Natural killer cell treated with Interleukin-12 subunit alpha and Interleukin-12 subunit beta and Interleukin-15 and Interleukin-18, amount 100 ng/mL, for 72 hours (primary cell): ENCODE data around the gene HLA-DPB1. TPM values are rescaled to one million over a fixed set of nuclear protein-coding genes. Genes with fewer than 3 reads are reported as not detected.
"Not testable (repeated sequence)": the region's sequence is repeated elsewhere in the genome, so short reads cannot be mapped to it uniquely, and the experiment has no call there.

Experiments used
- ATAC-seq, 2 donors: fragments of 150-1000 bp; cut with Tn5 transposase in 1 of 2; sonication (Bioruptor Pico), chemical (Tn5 transposase) in 1 of 2; 2 replicates each; pipeline ENCODE4 v1.10.0; 2021
- DNase-seq: peaks from one replicate; pipeline ENCODE4 v3.0.0; 2022; ENCODE audit warnings: low spot score
- H3K27ac Mint-ChIP-seq, 2 donors: 1 replicate in 1 of 2; 2 replicates in 1 of 2; pipeline ENCODE4 v1.8.0; 2022; ENCODE audit warnings: mixed read lengths in 2 of 2, mild to moderate bottlenecking in 1 of 2, moderate library complexity in 1 of 2
- H3K27me3 Mint-ChIP-seq, 2 donors: 1 replicate in 1 of 2; 2 replicates in 1 of 2; pipeline ENCODE4 v1.8.0; 2022; ENCODE audit warnings: mixed read lengths in 2 of 2
- H3K36me3 Mint-ChIP-seq: one replicate; pipeline ENCODE4 v1.8.0; 2022; ENCODE audit warnings: mixed read lengths
- H3K4me1 Mint-ChIP-seq, 2 donors: 1 replicate in 1 of 2; 2 replicates in 1 of 2; pipeline ENCODE4 v1.8.0; 2022; ENCODE audit warnings: low read depth in 2 of 2, mixed read lengths in 2 of 2, mild to moderate bottlenecking in 1 of 2
- H3K4me3 Mint-ChIP-seq: one replicate; pipeline ENCODE4 v1.8.0; 2022; ENCODE audit warnings: mixed read lengths
- H3K9me3 Mint-ChIP-seq: 2 replicates; pipeline ENCODE4 v1.8.0; 2022; ENCODE audit warnings: mixed read lengths
- total RNA-seq, 2 donors: library from RNA; stranded (reverse); gene quantifications; one replicate each; pipeline ENCODE4 v1.2.3, GENCODE V29; 2022

The HLA-DPB1 gene
- total RNA-seq, 2 donors from 2014 or later = 14.7 to 93.6 TPM

DNA sequence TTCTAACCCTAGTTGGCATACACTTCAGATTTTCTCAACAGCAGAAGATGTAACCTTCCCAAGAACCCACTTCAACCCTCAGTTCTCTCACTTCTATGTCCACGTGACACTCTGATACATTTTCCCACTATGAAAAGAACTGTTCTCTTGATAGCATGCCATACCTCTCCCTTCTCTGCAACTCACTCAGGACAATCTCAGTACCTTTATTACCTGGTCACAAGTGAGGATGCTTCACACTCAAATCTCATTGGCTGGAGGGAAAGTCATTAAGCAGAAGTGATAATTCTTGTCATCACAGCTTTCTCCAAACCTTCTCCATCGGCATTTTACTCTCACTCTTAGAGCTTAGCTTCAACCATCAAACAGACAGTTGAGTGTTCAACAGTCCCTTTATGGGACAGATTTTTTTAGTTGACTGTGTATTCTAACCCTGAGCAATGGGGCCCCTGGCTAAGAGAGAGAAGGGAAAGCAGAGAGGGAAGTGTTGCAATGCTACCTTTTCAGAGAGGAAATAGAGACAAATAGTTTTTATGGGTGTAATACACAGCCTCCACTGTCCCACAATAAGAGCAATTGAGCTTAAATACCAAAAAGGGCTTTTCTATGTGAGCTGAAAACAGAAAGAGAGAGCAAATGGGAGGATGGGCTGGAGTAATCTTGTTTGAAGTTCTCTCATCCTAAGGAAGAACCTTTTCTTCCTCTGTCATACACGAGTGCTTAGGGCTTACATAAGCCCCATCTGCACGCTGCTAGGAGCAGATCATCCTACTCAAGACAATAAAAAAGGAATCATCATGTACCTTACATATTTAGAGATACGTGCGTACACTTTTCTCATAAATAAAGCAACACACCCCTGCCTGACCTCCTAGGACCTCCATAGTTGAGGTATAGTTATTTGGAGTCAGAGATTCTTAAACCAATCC lies 18.3 kb upstream of the HLA-DPB1 start:
- peaks cover 8 to 21% of the 10 kb centered on the region in 2 donors for H3K4me1 Mint-ChIP-seq
- H3K36me3 Mint-ChIP-seq = no peaks in the 10 kb centered on the region
- peak overlapping the region; percentile 24 for H3K4me3 Mint-ChIP-seq
- ATAC-seq (peak in 1 of 2 donors; percentile 66), DNase-seq (no peak)
- peaks cover 0 to 11% of the 10 kb centered on the region in 2 donors for H3K27me3 Mint-ChIP-seq
- H3K27ac Mint-ChIP-seq = peak overlapping the region in 1 of 2 donors; percentile 15
- no peaks in the 10 kb centered on the region for H3K9me3 Mint-ChIP-seq

DNA sequence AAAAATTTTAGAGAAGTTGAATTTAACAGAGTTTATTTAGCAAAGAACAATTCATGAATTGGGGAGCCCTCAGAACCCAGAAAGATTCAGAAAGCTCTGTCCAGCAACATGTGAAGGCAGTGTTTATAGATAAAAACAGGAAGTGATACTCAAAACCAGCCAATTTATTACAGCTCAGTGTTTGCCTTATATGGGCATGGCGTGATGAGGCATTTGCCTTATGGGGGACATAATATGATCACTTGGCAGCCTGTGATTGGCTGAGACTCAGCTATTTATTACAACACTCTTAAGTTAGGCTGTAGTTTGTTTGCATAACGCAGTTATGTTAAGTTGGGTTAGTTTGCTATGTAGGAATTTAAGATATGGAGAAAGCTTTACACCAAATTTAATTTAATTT lies 13.8 kb upstream of the HLA-DPB1 start:
- ATAC-seq (peak in 1 of 2 donors; percentile 65), DNase-seq (no peak)
- peaks cover 7 to 13% of the 10 kb centered on the region in 2 donors for H3K4me1 Mint-ChIP-seq
- H3K4me3 Mint-ChIP-seq = no peak overlapping the region
- H3K36me3 Mint-ChIP-seq = peaks cover 14% of the 10 kb centered on the region
- no peaks in the 10 kb centered on the region for H3K9me3 Mint-ChIP-seq
- no peaks in the 10 kb centered on the region for H3K27me3 Mint-ChIP-seq
- no peak overlapping the region for H3K27ac Mint-ChIP-seq

DNA sequence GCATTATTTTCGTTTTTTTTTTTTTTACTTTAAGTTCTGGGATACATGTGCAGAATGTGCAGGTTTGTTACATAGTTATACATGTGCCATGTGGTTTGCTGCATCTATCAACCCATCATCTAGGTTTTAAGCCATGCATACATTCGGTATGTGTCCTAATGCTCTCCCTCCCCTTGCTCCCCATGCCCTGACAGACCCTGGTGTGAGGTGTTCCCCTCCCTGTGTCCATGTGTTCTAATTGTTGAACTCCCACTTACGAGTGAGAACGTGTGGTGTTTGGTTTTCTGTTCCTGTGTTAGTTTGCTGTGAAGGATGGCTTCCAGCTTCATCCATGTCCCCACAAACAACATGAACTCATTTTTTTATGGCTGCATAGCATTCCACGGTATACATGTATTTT lies 12.4 kb upstream of the HLA-DPB1 start:
- peaks cover 29% of the 10 kb centered on the region for H3K36me3 Mint-ChIP-seq
- not testable (repeated sequence) for ATAC-seq, H3K4me1 Mint-ChIP-seq, H3K9me3 Mint-ChIP-seq, H3K27me3 Mint-ChIP-seq, DNase-seq, H3K27ac Mint-ChIP-seq, H3K4me3 Mint-ChIP-seq

DNA sequence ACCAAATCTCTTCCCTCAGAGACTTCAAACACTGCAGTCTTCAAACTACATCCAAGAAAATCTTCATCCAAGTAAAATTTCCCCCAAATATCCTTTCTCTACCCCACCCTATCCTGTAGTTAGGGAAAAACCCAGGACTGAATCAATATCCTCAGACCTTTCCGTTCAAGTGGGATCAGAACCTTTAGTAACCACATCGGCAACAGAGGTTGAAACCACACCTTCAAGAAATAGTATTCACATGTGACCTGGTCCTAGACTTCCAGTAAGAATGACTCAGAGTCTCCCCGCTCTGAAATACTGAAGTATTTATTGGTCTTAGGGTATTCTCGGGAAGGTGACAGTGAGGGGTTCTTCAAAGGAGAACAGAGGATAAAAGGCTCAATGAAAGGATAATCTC lies 11.1 kb upstream of the HLA-DPB1 start:
- Mint-ChIP-seq H3K36me3 (peaks cover 36% of the 10 kb centered on the region), H3K4me1 (peaks cover 0 to 5% of the 10 kb centered on the region in 2 donors), H3K4me3 (no peak overlapping the region), H3K9me3 (no peaks in the 10 kb centered on the region), H3K27me3 (no peaks in the 10 kb centered on the region), H3K27ac (no peak overlapping the region)
- ATAC-seq (no peak), DNase-seq (no peak)

DNA sequence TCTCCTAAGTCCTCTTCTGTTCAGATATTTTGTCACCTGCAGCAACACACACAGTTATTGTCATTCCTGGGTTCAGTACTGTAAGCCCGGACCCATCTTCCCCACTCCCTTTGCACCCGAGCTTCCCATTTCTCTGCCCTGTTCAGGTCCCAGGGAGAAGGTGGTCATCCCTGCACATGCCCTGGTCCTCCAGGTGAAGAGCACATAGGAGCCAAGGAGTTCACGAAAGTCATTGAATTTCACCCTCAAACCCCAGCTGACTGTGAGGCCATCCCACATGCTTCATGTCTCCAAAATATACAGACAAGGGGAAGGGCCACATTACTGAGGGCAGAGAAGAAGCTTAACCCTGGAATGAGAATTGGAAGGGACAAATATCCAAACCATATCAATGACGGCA lies 10.5 kb upstream of the HLA-DPB1 start:
- Mint-ChIP-seq H3K36me3 (peaks cover 39% of the 10 kb centered on the region), H3K4me3 (no peak overlapping the region), H3K4me1 (peaks cover 0 to 5% of the 10 kb centered on the region in 2 donors), H3K9me3 (no peaks in the 10 kb centered on the region), H3K27me3 (no peaks in the 10 kb centered on the region), H3K27ac (no peak overlapping the region)
- DNase-seq (no peak), ATAC-seq (no peak)

DNA sequence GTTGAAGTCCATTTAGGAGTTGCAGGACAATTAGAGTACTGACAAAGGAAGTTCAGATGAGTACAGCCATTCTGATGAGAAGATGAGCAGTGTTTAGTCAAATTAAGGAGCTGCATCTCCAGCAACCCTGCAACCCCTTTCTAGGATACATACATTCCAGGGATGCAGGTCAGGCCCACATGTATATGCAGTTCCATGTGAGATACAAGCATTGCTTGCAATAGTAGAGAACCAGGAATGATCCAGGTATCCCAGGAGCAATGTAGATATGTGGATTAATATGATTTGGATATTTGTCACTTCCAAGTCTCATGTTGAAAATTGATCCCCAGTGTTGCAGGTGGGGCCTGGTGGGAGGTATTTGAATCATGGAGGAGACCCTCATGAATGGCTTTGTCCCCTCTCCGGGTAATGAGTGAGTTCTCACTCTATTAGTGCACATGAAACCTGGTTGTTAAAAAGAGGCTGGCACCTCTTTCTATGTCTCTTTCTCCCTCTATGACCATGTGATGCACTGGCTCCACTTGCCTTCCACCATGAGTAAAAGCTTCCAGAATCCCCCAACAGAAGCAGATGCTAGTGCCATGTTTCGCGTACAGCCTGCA lies 8.8 kb upstream of the HLA-DPB1 start:
- Mint-ChIP-seq H3K4me1 (peaks cover 5 to 15% of the 10 kb centered on the region in 2 donors), H3K9me3 (no peaks in the 10 kb centered on the region), H3K4me3 (no peak overlapping the region), H3K36me3 (peaks cover 44% of the 10 kb centered on the region), H3K27ac (no peak overlapping the region), H3K27me3 (no peaks in the 10 kb centered on the region)
- no peak for ATAC-seq
- DNase-seq = no peak

DNA sequence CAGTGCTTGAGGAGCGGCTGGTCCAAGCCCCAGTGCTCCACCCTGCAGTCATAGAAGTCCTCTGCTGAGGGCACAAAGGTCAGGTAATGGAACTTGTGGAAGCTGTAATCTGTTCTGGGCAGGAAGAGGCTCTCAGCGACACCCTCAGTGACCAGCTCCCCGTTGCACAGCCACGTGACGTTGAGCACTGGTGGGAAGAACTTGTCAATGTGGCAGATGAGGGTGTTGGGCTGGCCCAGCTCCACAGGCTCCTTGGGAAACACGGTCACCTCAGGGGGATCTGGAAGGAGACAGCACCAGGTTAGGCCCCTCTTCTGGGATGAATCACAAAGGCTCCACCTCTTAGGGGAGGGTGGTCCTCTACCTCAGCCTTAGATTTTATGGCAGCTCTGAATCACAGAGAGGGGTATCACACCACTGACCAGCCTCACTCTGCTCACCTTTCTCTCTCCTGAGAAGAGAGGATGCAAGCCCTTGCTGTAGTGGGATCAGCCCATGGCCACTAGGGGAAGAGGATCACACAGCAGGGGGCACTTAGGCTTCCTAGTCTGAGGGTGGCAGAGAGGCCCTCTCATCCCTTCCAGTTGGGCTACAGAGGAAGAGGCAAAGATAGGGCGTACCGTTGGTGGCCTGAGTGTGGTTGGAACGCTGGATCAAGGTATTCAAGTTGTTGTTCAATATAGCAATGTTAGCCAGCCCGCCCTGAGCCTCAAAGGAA lies 6.6 kb upstream of the HLA-DPB1 start:
- Mint-ChIP-seq H3K4me1 (peaks cover 19 to 27% of the 10 kb centered on the region in 2 donors), H3K9me3 (no peaks in the 10 kb centered on the region), H3K27me3 (no peaks in the 10 kb centered on the region), H3K36me3 (peaks cover 45% of the 10 kb centered on the region), H3K27ac (no peak overlapping the region), H3K4me3 (no peak overlapping the region)
- DNase-seq (no peak), ATAC-seq (no peak)

DNA sequence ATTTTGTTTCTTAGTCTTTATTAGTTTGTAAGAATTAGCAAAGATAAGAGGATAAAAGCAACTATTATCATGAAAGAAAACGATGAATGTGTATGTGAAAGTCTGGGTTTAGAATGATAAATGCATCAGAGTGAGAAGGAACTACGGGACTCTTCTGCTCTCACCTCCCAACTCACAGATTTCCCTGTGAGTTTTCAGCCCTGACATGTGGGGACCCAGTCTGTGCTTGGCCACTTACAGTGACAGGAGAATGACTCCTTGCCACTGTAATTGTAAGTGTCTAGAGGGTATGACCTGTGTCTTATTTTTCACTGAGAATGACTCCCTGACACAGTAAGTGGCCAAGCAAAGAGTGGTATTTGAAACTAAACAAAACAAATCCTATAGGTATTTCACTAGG lies 4.9 kb upstream of the HLA-DPB1 start:
- DNase-seq = no peak
- Mint-ChIP-seq H3K4me1 (peaks cover 28 to 38% of the 10 kb centered on the region in 2 donors), H3K4me3 (peak overlapping the region; percentile 91), H3K36me3 (peaks cover 41% of the 10 kb centered on the region), H3K27me3 (no peaks in the 10 kb centered on the region), H3K27ac (peak overlapping the region in 1 of 2 donors; percentile 80), H3K9me3 (no peaks in the 10 kb centered on the region)
- ATAC-seq = no peak

DNA sequence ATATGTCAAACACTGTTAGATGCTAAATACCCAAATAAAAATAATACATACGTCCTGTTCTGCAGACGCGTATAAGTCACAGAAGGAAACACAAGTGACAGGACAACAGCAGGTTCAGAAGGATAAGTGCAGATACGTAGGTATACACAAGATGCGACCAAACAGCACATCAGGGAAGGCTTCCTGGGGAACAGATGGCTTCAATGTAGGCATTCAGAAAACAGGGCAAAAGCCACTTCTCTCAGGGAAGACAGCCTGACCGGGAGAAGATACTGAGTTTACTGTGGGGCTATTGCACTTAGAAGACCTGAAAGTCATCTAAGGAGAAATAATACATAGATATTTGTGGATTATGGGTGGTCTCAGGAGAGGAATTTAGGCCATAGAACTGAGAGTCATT lies 4.2 kb upstream of the HLA-DPB1 start:
- Mint-ChIP-seq H3K4me1 (peaks cover 34 to 44% of the 10 kb centered on the region in 2 donors), H3K9me3 (no peaks in the 10 kb centered on the region), H3K4me3 (peak overlapping the region; percentile 91), H3K36me3 (peaks cover 35% of the 10 kb centered on the region), H3K27me3 (no peaks in the 10 kb centered on the region), H3K27ac (peak overlapping the region; percentile 7 to 80)
- DNase-seq = no peak
- no peak for ATAC-seq

DNA sequence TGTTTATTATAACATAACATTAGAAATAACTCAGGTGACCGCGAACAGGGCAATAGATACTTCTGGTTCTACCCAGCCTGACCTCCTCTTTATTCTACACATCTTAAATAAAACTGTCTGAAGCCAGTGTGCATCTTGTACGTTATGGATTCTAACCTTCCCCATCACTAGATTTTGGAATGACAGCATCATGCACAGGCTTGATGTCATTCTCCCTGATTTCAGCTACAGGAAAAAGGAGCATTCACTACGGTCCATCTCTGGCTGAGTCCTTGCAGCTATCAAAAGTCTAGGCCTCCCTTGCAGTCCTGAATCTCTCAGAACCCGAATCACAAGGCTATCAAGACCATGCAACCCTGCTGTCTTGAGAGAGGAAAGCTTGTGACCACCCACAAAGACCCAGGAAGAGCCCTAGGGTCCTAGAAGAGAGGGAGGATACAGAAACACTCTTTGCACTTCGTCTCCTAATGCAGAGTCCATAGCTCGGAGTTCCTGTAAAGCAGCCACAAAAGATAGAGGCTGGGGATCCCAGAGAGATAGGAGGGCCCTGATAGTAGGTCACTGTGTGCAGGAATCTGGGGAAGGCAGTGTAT lies 3.2 kb upstream of the HLA-DPB1 start:
- peak overlapping the region; percentile 80 to 85 for H3K27ac Mint-ChIP-seq
- no peak for DNase-seq
- H3K4me1 Mint-ChIP-seq = peaks cover 41 to 54% of the 10 kb centered on the region in 2 donors
- H3K9me3 Mint-ChIP-seq = no peaks in the 10 kb centered on the region
- no peak for ATAC-seq
- H3K36me3 Mint-ChIP-seq = peaks cover 24% of the 10 kb centered on the region
- peak overlapping the region; percentile 91 for H3K4me3 Mint-ChIP-seq
- no peaks in the 10 kb centered on the region for H3K27me3 Mint-ChIP-seq

DNA sequence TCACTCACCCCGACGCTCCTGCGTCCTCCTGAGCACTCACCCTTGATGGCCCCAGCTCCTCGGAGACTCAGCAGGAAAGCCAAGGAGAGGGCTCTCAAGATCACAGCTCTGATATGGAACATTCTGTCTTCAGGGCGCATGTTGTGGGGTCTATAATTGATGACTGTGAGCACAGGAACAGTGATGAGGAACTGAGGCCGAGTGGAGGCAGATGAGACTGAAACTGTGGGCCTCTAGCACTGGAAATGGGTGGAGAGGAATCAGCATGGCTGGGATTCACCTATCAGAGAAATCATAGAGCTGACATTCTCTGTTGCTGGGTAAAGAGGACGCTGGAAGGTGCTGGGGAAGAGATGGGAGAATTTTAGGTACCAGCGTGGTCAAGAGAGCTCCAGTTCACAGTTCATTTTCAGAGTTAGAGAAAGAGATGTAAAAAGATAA lies 2.3 kb upstream of the HLA-DPB1 start, which contains the start of gene HLA-DPA1:
HLA-DPA1 (minus strand) TSS at position 219 of the 441 bp plus-strand sequence.
- Mint-ChIP-seq H3K27ac (peak within 1 kb of the TSS; percentile 80 to 85), H3K9me3 (no peaks in the 10 kb centered on the region), H3K4me1 (peaks cover 48 to 61% of the 10 kb centered on the region in 2 donors), H3K36me3 (peaks cover 16% of the 10 kb centered on the region), H3K27me3 (no peaks in the 10 kb centered on the region), H3K4me3 (peak within 1 kb of the TSS; percentile 91)
- DNase-seq = no peak
- ATAC-seq = peak; percentile 83 to 86

DNA sequence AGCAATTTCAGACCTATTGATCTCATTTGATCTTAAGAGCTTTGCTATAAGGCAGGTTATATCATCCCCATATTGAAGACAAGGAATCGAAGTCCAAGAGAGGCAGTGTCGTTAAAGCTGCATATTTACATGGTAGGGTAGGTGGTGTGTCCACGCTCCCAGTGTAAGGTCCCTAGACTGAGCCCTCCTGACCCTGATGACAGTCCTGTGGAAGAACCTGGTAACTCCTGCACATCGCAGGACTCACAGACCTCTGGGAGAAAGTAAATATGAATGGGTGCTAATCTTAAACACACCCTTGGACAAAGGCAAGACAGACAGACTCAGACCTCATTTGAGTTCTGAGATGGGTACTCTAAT lies 602 bp upstream of the HLA-DPB1 start:
- H3K27ac Mint-ChIP-seq = peak overlapping the region; percentile 83 to 87
- peak overlapping the region; percentile 92 for H3K4me3 Mint-ChIP-seq
- no peak for ATAC-seq
- no peaks in the 10 kb centered on the region for H3K9me3 Mint-ChIP-seq
- peaks cover 51 to 72% of the 10 kb centered on the region in 2 donors for H3K4me1 Mint-ChIP-seq
- H3K27me3 Mint-ChIP-seq = no peaks in the 10 kb centered on the region
- no peak for DNase-seq
- peaks cover 6% of the 10 kb centered on the region for H3K36me3 Mint-ChIP-seq

DNA sequence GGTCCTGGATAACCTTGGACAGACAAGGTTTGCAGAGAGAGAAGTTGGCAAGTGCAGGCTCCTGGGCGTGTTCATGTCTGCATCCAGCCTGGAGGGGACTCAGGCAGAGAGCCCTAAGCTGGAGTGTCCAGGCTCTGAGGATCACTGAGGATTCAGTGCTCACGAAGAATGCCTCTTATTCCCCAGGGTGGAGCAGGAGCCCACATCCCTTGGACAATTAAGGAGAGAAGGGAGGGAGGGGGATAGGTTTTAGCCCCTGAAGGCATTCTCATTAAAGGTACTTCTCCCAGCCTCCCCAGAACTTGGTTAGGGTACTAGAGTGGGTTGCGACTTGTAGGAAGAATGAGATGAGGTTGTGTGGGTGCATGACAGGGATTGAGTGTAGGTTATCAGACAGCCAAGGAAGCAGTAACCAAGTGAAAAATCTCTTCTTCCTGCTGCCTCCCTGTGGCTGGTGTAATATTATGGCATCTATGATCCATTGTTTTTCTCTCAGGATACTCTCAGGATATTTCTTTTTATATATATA lies 680 bp downstream of the HLA-DPB1 start:
- Mint-ChIP-seq H3K27me3 (no peaks in the 10 kb centered on the region), H3K4me1 (peaks cover 63 to 77% of the 10 kb centered on the region in 2 donors), H3K9me3 (no peaks in the 10 kb centered on the region), H3K4me3 (peak overlapping the region; percentile 92), H3K36me3 (peaks cover 6% of the 10 kb centered on the region), H3K27ac (peak overlapping the region; percentile 83 to 87)
- no peak for DNase-seq
- ATAC-seq = no peak
